ENCODE data around the gene ANKUB1.

Gene ANKUB1

DNA sequence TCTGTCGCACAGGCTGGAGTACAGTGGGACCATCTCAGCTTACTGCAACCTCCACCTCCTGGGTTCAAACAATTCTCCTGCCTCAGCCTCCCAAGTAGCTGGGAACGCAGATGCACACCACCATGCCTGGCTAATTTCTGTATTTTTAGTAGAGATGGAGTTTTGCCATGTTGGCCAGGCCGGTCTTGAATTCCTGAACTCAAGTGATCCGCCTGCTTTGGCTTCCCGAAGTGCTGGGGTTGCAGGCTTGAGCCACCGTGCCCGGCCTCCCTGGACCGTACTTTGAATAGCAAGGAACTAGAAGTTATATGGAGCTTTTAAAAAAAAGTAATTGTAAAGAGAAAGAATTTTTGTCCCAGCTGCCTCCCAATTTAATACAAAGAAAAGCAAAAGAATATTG lies 8.3 kb upstream of the ANKUB1 start:
- TF ChIP-seq, protein P1, sequence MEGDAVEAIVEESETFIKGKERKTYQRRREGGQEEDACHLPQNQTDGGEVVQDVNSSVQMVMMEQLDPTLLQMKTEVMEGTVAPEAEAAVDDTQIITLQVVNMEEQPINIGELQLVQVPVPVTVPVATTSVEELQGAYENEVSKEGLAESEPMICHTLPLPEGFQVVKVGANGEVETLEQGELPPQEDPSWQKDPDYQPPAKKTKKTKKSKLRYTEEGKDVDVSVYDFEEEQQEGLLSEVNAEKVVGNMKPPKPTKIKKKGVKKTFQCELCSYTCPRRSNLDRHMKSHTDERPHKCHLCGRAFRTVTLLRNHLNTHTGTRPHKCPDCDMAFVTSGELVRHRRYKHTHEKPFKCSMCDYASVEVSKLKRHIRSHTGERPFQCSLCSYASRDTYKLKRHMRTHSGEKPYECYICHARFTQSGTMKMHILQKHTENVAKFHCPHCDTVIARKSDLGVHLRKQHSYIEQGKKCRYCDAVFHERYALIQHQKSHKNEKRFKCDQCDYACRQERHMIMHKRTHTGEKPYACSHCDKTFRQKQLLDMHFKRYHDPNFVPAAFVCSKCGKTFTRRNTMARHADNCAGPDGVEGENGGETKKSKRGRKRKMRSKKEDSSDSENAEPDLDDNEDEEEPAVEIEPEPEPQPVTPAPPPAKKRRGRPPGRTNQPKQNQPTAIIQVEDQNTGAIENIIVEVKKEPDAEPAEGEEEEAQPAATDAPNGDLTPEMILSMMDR (IDR thresholded peaks at IDR 0.05; ENCODE audit: extremely low read depth, insufficient read depth, missing control alignments) = no peak
- in situ Hi-C loops (cut with MboI; ENCODE audit: low pct_unique_long_range_greater_than_20kb, low sequenced_read_pairs, unreplicated experiment) = no loop called here
- no peak for DNase-seq (ENCODE audit: low spot score)

DNA sequence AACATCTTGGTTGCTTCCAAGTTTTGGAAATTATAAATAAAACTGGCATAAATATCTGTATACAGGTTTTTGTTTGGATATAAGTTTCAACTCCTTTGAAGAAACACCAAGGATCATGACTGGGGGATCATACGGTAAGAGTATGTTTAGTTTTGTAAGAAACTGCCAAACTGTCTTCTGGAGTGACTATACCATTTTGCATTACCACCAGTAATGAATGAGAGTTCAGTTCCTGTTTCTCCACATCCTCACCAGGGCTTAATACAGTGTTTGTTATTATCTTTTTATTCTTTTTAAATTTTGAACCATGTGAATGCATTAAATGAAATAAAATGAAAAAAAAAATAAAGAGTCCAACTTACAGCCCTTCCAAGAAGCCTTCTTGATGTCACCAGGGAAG lies 3.7 kb upstream of the ANKUB1 start:
- no peak for DNase-seq (ENCODE audit: low spot score)
- TF ChIP-seq, protein P1 (IDR thresholded peaks at IDR 0.05; ENCODE audit: extremely low read depth, insufficient read depth, missing control alignments) = no peak
- in situ Hi-C loops (cut with MboI; ENCODE audit: low pct_unique_long_range_greater_than_20kb, low sequenced_read_pairs, unreplicated experiment) = no loop called here

DNA sequence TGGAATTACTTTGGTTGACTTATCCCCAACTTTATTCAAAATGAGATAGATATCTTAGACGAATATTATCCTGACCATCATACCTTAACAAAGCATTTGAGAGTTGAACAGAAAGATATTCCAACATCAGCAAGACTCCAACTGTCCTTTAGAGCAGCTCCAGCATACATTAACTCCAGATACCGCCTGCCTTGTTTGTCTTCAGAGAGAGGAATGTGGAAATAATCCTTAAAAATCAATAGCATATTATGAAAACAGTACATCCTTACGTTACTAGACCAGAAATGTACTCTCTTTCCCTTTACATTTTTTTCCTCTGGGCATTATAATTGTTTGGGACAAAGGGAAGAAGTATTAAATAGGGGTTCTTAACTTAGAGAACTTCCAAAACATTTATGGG lies 1.7 kb downstream of the ANKUB1 start:
- TF ChIP-seq, protein P1 (IDR thresholded peaks at IDR 0.05; ENCODE audit: extremely low read depth, insufficient read depth, missing control alignments) = no peak
- in situ Hi-C loops (cut with MboI; ENCODE audit: low pct_unique_long_range_greater_than_20kb, low sequenced_read_pairs, unreplicated experiment) = no loop called here
- no peak for DNase-seq (ENCODE audit: low spot score)

DNA sequence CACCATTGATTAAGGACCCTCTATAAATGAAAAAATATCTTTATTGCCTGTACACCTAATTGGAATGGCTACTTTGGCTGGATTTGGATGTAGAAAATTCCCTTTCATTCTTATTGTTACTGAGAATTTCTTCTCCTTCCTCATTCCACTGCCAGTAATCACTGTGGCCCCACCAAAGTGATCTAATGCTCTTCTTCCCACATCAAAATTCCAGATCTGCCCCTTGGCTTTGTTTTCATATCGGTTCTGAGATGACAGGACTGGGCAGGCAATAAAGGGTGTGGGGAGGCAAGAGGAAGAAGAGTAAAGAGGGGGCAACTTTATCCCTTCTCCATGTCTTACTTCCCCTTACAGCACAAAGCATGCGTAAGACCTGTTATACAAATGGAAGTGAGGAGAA lies 2.1 kb downstream of the ANKUB1 start:
- in situ Hi-C loops (cut with MboI; ENCODE audit: low pct_unique_long_range_greater_than_20kb, low sequenced_read_pairs, unreplicated experiment) = no loop called here
- DNase-seq (ENCODE audit: low spot score) = no peak
- TF ChIP-seq, protein P1 (IDR thresholded peaks at IDR 0.05; ENCODE audit: extremely low read depth, insufficient read depth, missing control alignments) = no peak

DNA sequence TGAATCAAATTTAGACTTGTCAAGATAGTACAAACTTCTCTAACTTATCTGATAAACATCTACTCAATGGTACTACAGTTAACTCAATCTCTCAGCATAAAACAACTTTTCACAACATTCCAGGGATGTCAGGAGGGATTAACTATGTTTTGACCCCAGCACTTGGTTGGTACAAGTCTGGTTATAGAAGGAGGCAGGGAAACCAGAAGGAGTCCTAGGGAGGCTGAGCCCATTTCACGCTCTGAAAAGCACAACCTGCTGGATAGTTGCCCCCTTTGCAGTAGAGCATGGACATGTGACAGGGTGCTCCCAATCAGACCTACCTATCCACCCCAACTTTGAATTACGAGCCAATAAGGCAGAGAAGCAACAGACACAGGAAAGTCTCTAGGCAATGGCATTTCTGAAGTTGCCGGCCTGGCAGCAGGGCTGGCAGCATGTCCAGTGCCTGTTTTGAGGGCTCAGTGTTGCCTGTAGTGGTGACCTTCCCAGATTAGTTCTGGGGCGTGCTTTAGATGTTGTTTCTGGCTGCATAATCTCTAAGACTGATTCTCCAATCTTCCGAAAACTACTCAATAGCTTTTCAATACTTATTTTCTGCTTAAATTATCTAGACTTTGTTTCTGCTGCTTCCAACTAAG lies 8.2 kb downstream of the ANKUB1 start:
- TF ChIP-seq, protein P1 (IDR thresholded peaks at IDR 0.05; ENCODE audit: extremely low read depth, insufficient read depth, missing control alignments) = no peak
- DNase-seq (ENCODE audit: low spot score) = no peak
- in situ Hi-C loops (cut with MboI; ENCODE audit: low pct_unique_long_range_greater_than_20kb, low sequenced_read_pairs, unreplicated experiment) = no loop called here

DNA sequence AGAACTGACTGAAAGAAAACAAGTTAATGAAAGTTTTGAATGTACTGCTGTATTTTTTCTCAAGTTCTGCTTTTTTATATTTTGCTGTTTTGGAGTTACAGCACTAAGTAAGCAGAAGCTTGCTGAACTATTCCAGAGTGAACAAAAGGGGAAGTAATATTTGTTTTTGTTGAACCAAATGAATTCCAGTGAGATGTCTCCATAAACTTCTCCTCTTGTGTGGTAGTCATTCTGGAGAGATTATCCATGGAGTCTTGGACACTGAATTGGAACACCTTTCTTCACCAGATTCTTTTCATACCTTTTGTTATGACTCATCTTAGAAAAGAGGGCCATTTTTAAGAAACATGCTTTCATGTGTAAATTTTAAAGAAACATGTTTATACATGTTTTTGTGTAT lies 8.8 kb downstream of the ANKUB1 start:
- no peak for DNase-seq (ENCODE audit: low spot score)
- TF ChIP-seq, protein P1 (IDR thresholded peaks at IDR 0.05; ENCODE audit: extremely low read depth, insufficient read depth, missing control alignments) = no peak
- in situ Hi-C loops (cut with MboI; ENCODE audit: low pct_unique_long_range_greater_than_20kb, low sequenced_read_pairs, unreplicated experiment) = no loop called here
